Measurements from ENCODE around the gene PLXNC1.

Gene PLXNC1

GRCh38 chr12:94229902-94230301 lies 81.5 kb downstream of the PLXNC1 start:
- no peak for DNase-seq (ENCODE audit: low read depth in 4 of 4, low spot score in 1 of 4)

- no peak for DNase-seq (ENCODE audit: low read depth in 4 of 4, low spot score in 1 of 4)
These were observed 82.1 kb downstream of the PLXNC1 start for GRCh38 chr12:94230357-94230905.

GRCh38 chr12:94231709-94232108 lies 83.3 kb downstream of the PLXNC1 start:
- DNase-seq (ENCODE audit: low read depth in 4 of 4, low spot score in 1 of 4), result no peak

- no peak for DNase-seq (ENCODE audit: low read depth in 4 of 4, low spot score in 1 of 4)
These were observed 87.5 kb downstream of the PLXNC1 start for GRCh38 chr12:94235848-94236247.

- no peak for DNase-seq (ENCODE audit: low read depth in 4 of 4, low spot score in 1 of 4)
These were observed 91.1 kb downstream of the PLXNC1 start for GRCh38 chr12:94239332-94239993.

GRCh38 chr12:94240171-94240570 lies 91.8 kb downstream of the PLXNC1 start:
- no peak for DNase-seq (ENCODE audit: low read depth in 4 of 4, low spot score in 1 of 4)

GRCh38 chr12:94242901-94243300 lies 94.5 kb downstream of the PLXNC1 start:
- DNase-seq (ENCODE audit: low read depth in 4 of 4, low spot score in 1 of 4), result no peak

GRCh38 chr12:94244165-94245133 lies 96.1 kb downstream of the PLXNC1 start:
- peak in 1 of 4 experiments; percentile 32 for DNase-seq (ENCODE audit: low read depth in 4 of 4, low spot score in 1 of 4)

GRCh38 chr12:94245631-94246383 lies 97.4 kb downstream of the PLXNC1 start:
- no peak for DNase-seq (ENCODE audit: low read depth in 4 of 4, low spot score in 1 of 4)

- no peak for DNase-seq (ENCODE audit: low read depth in 4 of 4, low spot score in 1 of 4)
These were observed 98.9 kb downstream of the PLXNC1 start for GRCh38 chr12:94247246-94247645.

- no peak for DNase-seq (ENCODE audit: low read depth in 4 of 4, low spot score in 1 of 4)
These were observed 100.2 kb downstream of the PLXNC1 start for GRCh38 chr12:94248582-94248981.

GRCh38 chr12:94250130-94250529 lies 101.8 kb downstream of the PLXNC1 start:
- DNase-seq (ENCODE audit: low read depth in 4 of 4, low spot score in 1 of 4), result no peak

- DNase-seq (ENCODE audit: low read depth in 4 of 4, low spot score in 1 of 4), result no peak
These were observed 105.9 kb downstream of the PLXNC1 start for GRCh38 chr12:94254270-94254669.

GRCh38 chr12:94255006-94255405 lies 106.6 kb downstream of the PLXNC1 start:
- DNase-seq (ENCODE audit: low read depth in 4 of 4, low spot score in 1 of 4), result no peak

GRCh38 chr12:94255428-94255827 lies 107.1 kb downstream of the PLXNC1 start:
- DNase-seq (ENCODE audit: low read depth in 4 of 4, low spot score in 1 of 4), result no peak

GRCh38 chr12:94258593-94258992 lies 110.2 kb downstream of the PLXNC1 start:
- DNase-seq (ENCODE audit: low read depth in 4 of 4, low spot score in 1 of 4), result no peak

- DNase-seq (ENCODE audit: low read depth in 4 of 4, low spot score in 1 of 4), result no peak
These were observed 111.6 kb downstream of the PLXNC1 start for GRCh38 chr12:94260017-94260416.

- DNase-seq (ENCODE audit: low read depth in 4 of 4, low spot score in 1 of 4), result no peak
These were observed 112.3 kb downstream of the PLXNC1 start for GRCh38 chr12:94260717-94261116.

GRCh38 chr12:94261119-94261518 lies 112.7 kb downstream of the PLXNC1 start:
- no peak for DNase-seq (ENCODE audit: low read depth in 4 of 4, low spot score in 1 of 4)

- no peak for DNase-seq (ENCODE audit: low read depth in 4 of 4, low spot score in 1 of 4)
These were observed 113.4 kb downstream of the PLXNC1 start for GRCh38 chr12:94261786-94262185.

All from stimulated activated CD4-positive, alpha-beta T cell treated with anti-CD3 and anti-CD28 coated beads, Interleukin-1b, Interleukin-23, amount 100 ng/mL, for 24 hours (primary cell).